Large intestine (tissue), 3 donors: Measurements from ENCODE around the gene CD47. TPM values are rescaled to one million over a fixed set of nuclear protein-coding genes. Genes with fewer than 3 reads are reported as not detected.

Source experiments
- DNase-seq, 2 donors: peaks; one replicate each; pipeline versions ENCODE4 v3.0.0 to v3.0.0-alpha.2; 2013
- H3K27ac ChIP-seq: one replicate; pipeline ENCODE4 v1.5.1; 2013; ENCODE audit warnings: low read length
- H3K27me3 ChIP-seq: 2 replicates; pipeline ENCODE4 v1.6.1; 2013; ENCODE audit warnings: low read length; ENCODE audit not compliant: control insufficient read depth, insufficient read depth
- H3K36me3 ChIP-seq: 2 replicates; pipeline ENCODE4 v1.6.1; 2013; ENCODE audit warnings: low read length; ENCODE audit not compliant: control insufficient read depth, insufficient read depth
- H3K4me1 ChIP-seq: one replicate; pipeline ENCODE4 v1.6.1; 2013; ENCODE audit warnings: low read length; ENCODE audit not compliant: control insufficient read depth, insufficient read depth
- H3K4me3 ChIP-seq: one replicate; pipeline ENCODE4 v1.5.1; 2013; ENCODE audit warnings: low read length
- H3K9me3 ChIP-seq: one replicate; pipeline ENCODE4 v1.6.1; 2013; ENCODE audit warnings: mild to moderate bottlenecking, low read depth, low read length, moderate library complexity; ENCODE audit not compliant: control insufficient read depth
- WGBS: methylation state at CpG from one replicate; pipeline ENCODE4 v1.1.5; 2013; ENCODE audit warnings: low lambda C conversion rate; ENCODE audit not compliant: insufficient coverage; 5-methylcytosine and 5-hydroxymethylcytosine counted together
- polyA plus RNA-seq: library from polyadenylated mRNA; unstranded; fragments of 120-200 nt; gene quantifications from one replicate; pipeline ENCODE4 v1.2.1, GENCODE V29; 2013

Gene CD47
- polyA plus RNA-seq, 1 donor = 86.7 TPM

- DNase-seq = no peak
- Histone ChIP-seq H3K27ac (no peak overlapping the region), H3K27me3 (no peaks in the 10 kb centered on the region), H3K9me3 (no peaks in the 10 kb centered on the region), H3K36me3 (no peaks in the 10 kb centered on the region), H3K4me1 (no peaks in the 10 kb centered on the region), H3K4me3 (no peak overlapping the region)
- 95% methylated on average over 3 of the region's 6 CpGs for WGBS
Observed at GRCh38 chr3:108117241-108117775, 26.5 kb upstream of the CD47 start.

- H3K9me3 ChIP-seq = no peaks in the 10 kb centered on the region
- H3K4me3 ChIP-seq = no peak overlapping the region
- H3K27me3 ChIP-seq = no peaks in the 10 kb centered on the region
- WGBS = no CpG with 5 or more reads among the region's 16 CpGs
- H3K36me3 ChIP-seq = no peaks in the 10 kb centered on the region
- DNase-seq = no peak
- no peaks in the 10 kb centered on the region for H3K4me1 ChIP-seq
- H3K27ac ChIP-seq = no peak overlapping the region
Observed at GRCh38 chr3:108114423-108115065, 23.7 kb upstream of the CD47 start.

GRCh38 chr3:108113975-108114374 is 23.1 kb upstream of the CD47 start:
- Histone ChIP-seq H3K27me3 (no peaks in the 10 kb centered on the region), H3K36me3 (no peaks in the 10 kb centered on the region), H3K27ac (no peak overlapping the region), H3K9me3 (no peaks in the 10 kb centered on the region), H3K4me1 (no peaks in the 10 kb centered on the region), H3K4me3 (no peak overlapping the region)
- WGBS = no CpG with 5 or more reads among the region's 15 CpGs
- no peak for DNase-seq

GRCh38 chr3:108110934-108111333 is 20.1 kb upstream of the CD47 start:
- no peak overlapping the region for H3K4me3 ChIP-seq
- no peak for DNase-seq
- no CpG with 5 or more reads among the region's 3 CpGs for WGBS
- no peaks in the 10 kb centered on the region for H3K36me3 ChIP-seq
- H3K27ac ChIP-seq = no peak overlapping the region
- no peaks in the 10 kb centered on the region for H3K4me1 ChIP-seq
- H3K27me3 ChIP-seq = no peaks in the 10 kb centered on the region
- H3K9me3 ChIP-seq = no peaks in the 10 kb centered on the region

GRCh38 chr3:108108416-108108815 is 17.6 kb upstream of the CD47 start:
- WGBS = no CpG with 5 or more reads among the region's 2 CpGs
- H3K27ac ChIP-seq = no peak overlapping the region
- H3K36me3 ChIP-seq = no peaks in the 10 kb centered on the region
- no peaks in the 10 kb centered on the region for H3K27me3 ChIP-seq
- no peaks in the 10 kb centered on the region for H3K4me1 ChIP-seq
- H3K4me3 ChIP-seq = no peak overlapping the region
- DNase-seq = no peak
- H3K9me3 ChIP-seq = no peaks in the 10 kb centered on the region

- H3K9me3 ChIP-seq = no peaks in the 10 kb centered on the region
- DNase-seq = no peak
- H3K36me3 ChIP-seq = no peaks in the 10 kb centered on the region
- H3K27ac ChIP-seq = no peak overlapping the region
- no peaks in the 10 kb centered on the region for H3K27me3 ChIP-seq
- no peak overlapping the region for H3K4me3 ChIP-seq
- H3K4me1 ChIP-seq = peaks cover 3% of the 10 kb centered on the region
Observed at GRCh38 chr3:108106449-108106848, 15.6 kb upstream of the CD47 start.

GRCh38 chr3:108106031-108106430 is 15.2 kb upstream of the CD47 start:
- Histone ChIP-seq H3K9me3 (no peaks in the 10 kb centered on the region), H3K36me3 (no peaks in the 10 kb centered on the region), H3K4me1 (peaks cover 3% of the 10 kb centered on the region), H3K27ac (no peak overlapping the region), H3K27me3 (no peaks in the 10 kb centered on the region), H3K4me3 (no peak overlapping the region)
- 92% methylated on average over 2 of the region's 3 CpGs for WGBS
- no peak for DNase-seq

GRCh38 chr3:108103886-108104797 is 13.3 kb upstream of the CD47 start:
- Histone ChIP-seq H3K27ac (no peak overlapping the region), H3K36me3 (no peaks in the 10 kb centered on the region), H3K4me3 (no peak overlapping the region), H3K9me3 (no peaks in the 10 kb centered on the region), H3K27me3 (no peaks in the 10 kb centered on the region), H3K4me1 (peaks cover 3% of the 10 kb centered on the region)
- no peak for DNase-seq
- no CpG with 5 or more reads among the region's 11 CpGs for WGBS

GRCh38 chr3:108103040-108103751 is 12.4 kb upstream of the CD47 start:
- H3K27me3 ChIP-seq = no peaks in the 10 kb centered on the region
- DNase-seq = no peak
- no CpG with 5 or more reads among the region's 7 CpGs for WGBS
- H3K36me3 ChIP-seq = no peaks in the 10 kb centered on the region
- H3K9me3 ChIP-seq = no peaks in the 10 kb centered on the region
- peaks cover 3% of the 10 kb centered on the region for H3K4me1 ChIP-seq
- no peak overlapping the region for H3K4me3 ChIP-seq
- H3K27ac ChIP-seq = no peak overlapping the region

GRCh38 chr3:108102420-108103039 is 11.7 kb upstream of the CD47 start:
- WGBS = 74% methylated on average over 5 of the region's 8 CpGs
- H3K9me3 ChIP-seq = no peaks in the 10 kb centered on the region
- H3K4me1 ChIP-seq = peaks cover 3% of the 10 kb centered on the region
- H3K27ac ChIP-seq = no peak overlapping the region
- no peak overlapping the region for H3K4me3 ChIP-seq
- no peaks in the 10 kb centered on the region for H3K27me3 ChIP-seq
- no peaks in the 10 kb centered on the region for H3K36me3 ChIP-seq
- DNase-seq = peak in 1 of 2 donors; percentile 40
